Measurements from ENCODE around the gene AP5M1.

AP5M1 gene

DNA sequence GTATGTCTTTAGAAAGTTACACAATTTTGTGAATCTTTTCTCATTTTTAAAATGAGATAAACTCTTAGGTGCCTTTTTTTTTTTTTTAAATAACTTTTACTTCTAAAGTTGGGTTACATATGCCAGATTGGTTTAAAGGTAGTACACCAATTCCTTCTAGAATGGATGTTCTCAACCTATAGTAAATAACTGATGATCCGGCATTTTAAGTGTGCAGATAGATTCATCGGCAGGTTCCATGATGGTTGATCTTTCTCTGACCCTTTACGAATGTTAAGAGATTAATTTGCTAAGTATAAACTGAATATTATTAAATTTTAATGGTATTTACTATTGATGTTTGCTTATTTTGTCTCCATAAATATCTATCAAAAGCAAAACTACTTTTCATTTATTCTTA, 8.3 kb downstream of the AP5M1 start:
- ATAC-seq, result no peak
- TF ChIP-seq ZNF8 (CRISPR knock-in tag; IDR thresholded peaks at IDR 0.05) (no peak), ARNTL (CRISPR knock-in tag; IDR thresholded peaks at IDR 0.05; ENCODE audit: borderline replicate concordance, low read depth) (no peak), CREB5 (CRISPR knock-in tag; IDR thresholded peaks at IDR 0.05; ENCODE audit: low read depth) (no peak), ZNF565 (CRISPR knock-in tag; conservative IDR thresholded peaks at IDR 0.05; ENCODE audit: low read depth) (no peak), ZNF70 (CRISPR knock-in tag; IDR thresholded peaks at IDR 0.05) (no peak), ZFP30 (CRISPR knock-in tag; IDR thresholded peaks at IDR 0.05) (no peak), TOX (CRISPR knock-in tag; IDR thresholded peaks at IDR 0.05; ENCODE audit: borderline replicate concordance) (no peak), ISL1 (CRISPR knock-in tag; IDR thresholded peaks at IDR 0.05) (no peak), ZC3H10 (CRISPR knock-in tag; IDR thresholded peaks at IDR 0.05) (no peak), GLIS3 (CRISPR knock-in tag; IDR thresholded peaks at IDR 0.05) (no peak), BACH2 (CRISPR knock-in tag; IDR thresholded peaks at IDR 0.05; ENCODE audit: borderline replicate concordance) (no peak), OSR1 (CRISPR knock-in tag; IDR thresholded peaks at IDR 0.05) (no peak), RARB (CRISPR knock-in tag; IDR thresholded peaks at IDR 0.05) (no peak), CSDC2 (CRISPR knock-in tag; IDR thresholded peaks at IDR 0.05) (no peak), CSRNP3 (CRISPR knock-in tag; IDR thresholded peaks at IDR 0.05) (no peak), TCF4 (CRISPR knock-in tag; IDR thresholded peaks at IDR 0.05; ENCODE audit: borderline replicate concordance) (no peak)
- TF ChIP-seq, protein P1, sequence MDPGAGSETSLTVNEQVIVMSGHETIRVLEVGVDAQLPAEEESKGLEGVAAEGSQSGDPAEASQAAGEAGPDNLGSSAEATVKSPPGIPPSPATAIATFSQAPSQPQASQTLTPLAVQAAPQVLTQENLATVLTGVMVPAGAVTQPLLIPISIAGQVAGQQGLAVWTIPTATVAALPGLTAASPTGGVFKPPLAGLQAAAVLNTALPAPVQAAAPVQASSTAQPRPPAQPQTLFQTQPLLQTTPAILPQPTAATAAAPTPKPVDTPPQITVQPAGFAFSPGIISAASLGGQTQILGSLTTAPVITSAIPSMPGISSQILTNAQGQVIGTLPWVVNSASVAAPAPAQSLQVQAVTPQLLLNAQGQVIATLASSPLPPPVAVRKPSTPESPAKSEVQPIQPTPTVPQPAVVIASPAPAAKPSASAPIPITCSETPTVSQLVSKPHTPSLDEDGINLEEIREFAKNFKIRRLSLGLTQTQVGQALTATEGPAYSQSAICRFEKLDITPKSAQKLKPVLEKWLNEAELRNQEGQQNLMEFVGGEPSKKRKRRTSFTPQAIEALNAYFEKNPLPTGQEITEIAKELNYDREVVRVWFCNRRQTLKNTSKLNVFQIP (CRISPR knock-in tag; IDR thresholded peaks at IDR 0.05; ENCODE audit: borderline replicate concordance, low read depth), result no peak
- TF ChIP-seq, protein P2, sequence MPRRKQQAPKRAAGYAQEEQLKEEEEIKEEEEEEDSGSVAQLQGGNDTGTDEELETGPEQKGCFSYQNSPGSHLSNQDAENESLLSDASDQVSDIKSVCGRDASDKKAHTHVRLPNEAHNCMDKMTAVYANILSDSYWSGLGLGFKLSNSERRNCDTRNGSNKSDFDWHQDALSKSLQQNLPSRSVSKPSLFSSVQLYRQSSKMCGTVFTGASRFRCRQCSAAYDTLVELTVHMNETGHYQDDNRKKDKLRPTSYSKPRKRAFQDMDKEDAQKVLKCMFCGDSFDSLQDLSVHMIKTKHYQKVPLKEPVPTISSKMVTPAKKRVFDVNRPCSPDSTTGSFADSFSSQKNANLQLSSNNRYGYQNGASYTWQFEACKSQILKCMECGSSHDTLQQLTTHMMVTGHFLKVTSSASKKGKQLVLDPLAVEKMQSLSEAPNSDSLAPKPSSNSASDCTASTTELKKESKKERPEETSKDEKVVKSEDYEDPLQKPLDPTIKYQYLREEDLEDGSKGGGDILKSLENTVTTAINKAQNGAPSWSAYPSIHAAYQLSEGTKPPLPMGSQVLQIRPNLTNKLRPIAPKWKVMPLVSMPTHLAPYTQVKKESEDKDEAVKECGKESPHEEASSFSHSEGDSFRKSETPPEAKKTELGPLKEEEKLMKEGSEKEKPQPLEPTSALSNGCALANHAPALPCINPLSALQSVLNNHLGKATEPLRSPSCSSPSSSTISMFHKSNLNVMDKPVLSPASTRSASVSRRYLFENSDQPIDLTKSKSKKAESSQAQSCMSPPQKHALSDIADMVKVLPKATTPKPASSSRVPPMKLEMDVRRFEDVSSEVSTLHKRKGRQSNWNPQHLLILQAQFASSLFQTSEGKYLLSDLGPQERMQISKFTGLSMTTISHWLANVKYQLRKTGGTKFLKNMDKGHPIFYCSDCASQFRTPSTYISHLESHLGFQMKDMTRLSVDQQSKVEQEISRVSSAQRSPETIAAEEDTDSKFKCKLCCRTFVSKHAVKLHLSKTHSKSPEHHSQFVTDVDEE (CRISPR knock-in tag; IDR thresholded peaks at IDR 0.05), result no peak

DNA sequence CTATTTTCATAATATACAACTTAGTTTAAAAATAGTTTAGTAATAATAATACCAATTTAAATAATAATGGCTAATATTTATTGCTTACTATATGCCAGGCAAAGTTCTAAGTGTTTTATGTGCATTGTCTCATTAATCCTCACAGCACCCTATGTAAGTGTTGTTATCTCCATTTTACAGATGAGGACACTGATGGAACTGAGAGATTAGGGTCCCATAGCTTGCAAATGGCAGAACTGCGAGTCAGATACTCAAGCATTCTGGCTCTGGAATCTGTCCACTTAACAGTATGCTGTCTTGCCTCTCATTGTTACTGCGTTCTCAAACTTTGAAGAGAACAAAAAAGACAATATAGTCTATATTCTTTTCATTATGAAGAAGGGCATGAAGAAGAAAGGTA, 19.0 kb downstream of the AP5M1 start:
- no peak for TF ChIP-seq TOX (CRISPR knock-in tag; IDR thresholded peaks at IDR 0.05; ENCODE audit: borderline replicate concordance)
- TF ChIP-seq ISL1 (CRISPR knock-in tag; IDR thresholded peaks at IDR 0.05), result no peak
- no peak for TF ChIP-seq CREB5 (CRISPR knock-in tag; IDR thresholded peaks at IDR 0.05; ENCODE audit: low read depth)
- TF ChIP-seq, protein P2 (CRISPR knock-in tag; IDR thresholded peaks at IDR 0.05), result no peak
- TF ChIP-seq ZFP3 (CRISPR knock-in tag; IDR thresholded peaks at IDR 0.05), result no peak
- no peak for TF ChIP-seq ARNTL (CRISPR knock-in tag; IDR thresholded peaks at IDR 0.05; ENCODE audit: borderline replicate concordance, low read depth)
- TF ChIP-seq GLIS3 (CRISPR knock-in tag; IDR thresholded peaks at IDR 0.05), result no peak
- no peak for TF ChIP-seq RARB (CRISPR knock-in tag; IDR thresholded peaks at IDR 0.05)
- TF ChIP-seq BACH2 (CRISPR knock-in tag; IDR thresholded peaks at IDR 0.05; ENCODE audit: borderline replicate concordance), result no peak
- no peak for TF ChIP-seq ESRRG (CRISPR knock-in tag; IDR thresholded peaks at IDR 0.05)
- no peak for TF ChIP-seq PATZ1 (CRISPR knock-in tag; IDR thresholded peaks at IDR 0.05; ENCODE audit: borderline replicate concordance)
- no peak for TF ChIP-seq ZC3H10 (CRISPR knock-in tag; IDR thresholded peaks at IDR 0.05)
- no peak for TF ChIP-seq OSR1 (CRISPR knock-in tag; IDR thresholded peaks at IDR 0.05)
- TF ChIP-seq ZNF565 (CRISPR knock-in tag; conservative IDR thresholded peaks at IDR 0.05; ENCODE audit: low read depth), result no peak
- TF ChIP-seq ZNF8 (CRISPR knock-in tag; IDR thresholded peaks at IDR 0.05), result no peak
- no peak for TF ChIP-seq CSRNP3 (CRISPR knock-in tag; IDR thresholded peaks at IDR 0.05)
- no peak for ATAC-seq

Measured in SK-N-SH treated with all-trans-retinoic acid at 6 μM for 48 hours (cell line).